ENCODE data around the gene MAPK7.

The MAPK7 gene

GRCh38 chr17:19362277-19363113 is 15.8 kb upstream of the MAPK7 start, which contains the start of gene B9D1:
Gene B9D1 (minus strand): TSS chr17:19362723. CDS start chr17:19362569, 154 bp downstream.
- peak; percentile 92 for DNase-seq (ENCODE audit: low read depth, low spot score)
- in situ Hi-C loops (cut with HindIII; ENCODE audit: low sequenced_read_pairs), result no loop called here
- TF ChIP-seq CTCF (IDR thresholded peaks at IDR 0.05; ENCODE audit: low read depth, low read length), result peak; percentile 79
- H3K4me3 ChIP-seq (ENCODE audit: low read depth, low read length), result peak within 1 kb of the TSS; percentile 67

- no peak for DNase-seq (ENCODE audit: low read depth, low spot score)
- in situ Hi-C loops (cut with HindIII; ENCODE audit: low sequenced_read_pairs), result no loop called here
- H3K4me3 ChIP-seq (ENCODE audit: low read depth, low read length), result peak overlapping the region; percentile 67
- no peak for TF ChIP-seq CTCF (IDR thresholded peaks at IDR 0.05; ENCODE audit: low read depth, low read length)
These were observed 15.2 kb upstream of the MAPK7 start for GRCh38 chr17:19363114-19363438.

GRCh38 chr17:19363460-19364035 is 14.8 kb upstream of the MAPK7 start:
- no peak overlapping the region for H3K4me3 ChIP-seq (ENCODE audit: low read depth, low read length)
- no peak for TF ChIP-seq CTCF (IDR thresholded peaks at IDR 0.05; ENCODE audit: low read depth, low read length)
- DNase-seq (ENCODE audit: low read depth, low spot score), result no peak
- in situ Hi-C loops (cut with HindIII; ENCODE audit: low sequenced_read_pairs), result no loop called here

GRCh38 chr17:19364699-19365498 is 13.4 kb upstream of the MAPK7 start:
- in situ Hi-C loops (cut with HindIII; ENCODE audit: low sequenced_read_pairs), result no loop called here
- H3K4me3 ChIP-seq (ENCODE audit: low read depth, low read length), result no peak overlapping the region
- DNase-seq (ENCODE audit: low read depth, low spot score), result no peak
- TF ChIP-seq CTCF (IDR thresholded peaks at IDR 0.05; ENCODE audit: low read depth, low read length), result no peak

GRCh38 chr17:19365499-19365817 is 12.8 kb upstream of the MAPK7 start:
- DNase-seq (ENCODE audit: low read depth, low spot score), result no peak
- no peak for TF ChIP-seq CTCF (IDR thresholded peaks at IDR 0.05; ENCODE audit: low read depth, low read length)
- in situ Hi-C loops (cut with HindIII; ENCODE audit: low sequenced_read_pairs), result no loop called here
- no peak overlapping the region for H3K4me3 ChIP-seq (ENCODE audit: low read depth, low read length)

- in situ Hi-C loops (cut with HindIII; ENCODE audit: low sequenced_read_pairs), result no loop called here
- no peak for DNase-seq (ENCODE audit: low read depth, low spot score)
- no peak overlapping the region for H3K4me3 ChIP-seq (ENCODE audit: low read depth, low read length)
- TF ChIP-seq CTCF (IDR thresholded peaks at IDR 0.05; ENCODE audit: low read depth, low read length), result no peak
These were observed 12.3 kb upstream of the MAPK7 start for GRCh38 chr17:19365833-19366636.
